K562 (cell line): ENCODE data around the gene H2AZ2. TPM values are rescaled to one million over a fixed set of nuclear protein-coding genes. Genes with fewer than 3 reads are reported as not detected.

ENCODE experiments used
- HDAC1 ChIP-seq, 2 experiments: fragments of 450-650 bp; IDR thresholded peaks; 2 replicates each; pipeline ENCODE4 v1.6.1; 2016 to 2017; ENCODE audit warnings: inconsistent platforms in 1 of 2, mild to moderate bottlenecking in 1 of 2, moderate library complexity in 1 of 2
- JUND ChIP-seq, 2 experiments: IDR thresholded peaks; 2 replicates in 1 of 2; 3 replicates in 1 of 2; pipeline ENCODE4 v1.6.1; 2011; ENCODE audit warnings: borderline replicate concordance in 2 of 2, low read depth in 2 of 2, low read length in 2 of 2, improper control_type of control experiment in 1 of 2, missing biosample characterization in 1 of 2, missing genetic modification characterization in 1 of 2, missing genetic modification reagents in 1 of 2
- MEIS2 ChIP-seq: fragments of 450-650 bp; IDR thresholded peaks from 2 replicates; pipeline ENCODE4 v1.6.1; 2014; ENCODE audit warnings: mild to moderate bottlenecking; ENCODE audit not compliant: partially characterized antibody
- NFRKB ChIP-seq: fragments of 450-650 bp; IDR thresholded peaks from 2 replicates; pipeline ENCODE4 v1.6.1; 2016; ENCODE audit warnings: low read depth
- POLR2AphosphoS5 ChIP-seq: IDR thresholded peaks from 2 replicates; pipeline ENCODE4 v1.6.1; 2011; ENCODE audit warnings: mild to moderate bottlenecking, low read depth, low read length, moderate library complexity; ENCODE audit not compliant: control insufficient read depth, insufficient read depth
- RBM39 ChIP-seq: fragments of 200-400 bp; formaldehyde crosslinking; optimal IDR thresholded peaks from 2 replicates; pipeline ENCODE3; 2018; ENCODE audit warnings: low read depth, low read length
- TAF9B ChIP-seq: fragments of 450-650 bp; IDR thresholded peaks from 2 replicates; pipeline ENCODE4 v1.6.1; 2018; ENCODE audit warnings: mild to moderate bottlenecking; ENCODE audit not compliant: partially characterized antibody
- TGIF2 ChIP-seq: sonication (generic); formaldehyde crosslinking; IDR thresholded peaks from 2 replicates; pipeline ENCODE4 v1.8.1; 2022; ENCODE audit warnings: mild to moderate bottlenecking, missing genetic modification reagents, moderate library complexity
- THAP12 ChIP-seq: fragments of 250-450 bp; sonication (Bioruptor Pico); IDR thresholded peaks from 2 replicates; pipeline ENCODE4 v1.9.0; 2021; ENCODE audit warnings: mild to moderate bottlenecking, inconsistent platforms
- USF1 ChIP-seq: sonication (generic); formaldehyde crosslinking; IDR thresholded peaks from 2 replicates; pipeline ENCODE4 v1.9.0; 2022; ENCODE audit warnings: mild to moderate bottlenecking, missing genetic modification reagents
- ZBTB12 ChIP-seq: fragments of 250-450 bp; sonication (Bioruptor Pico); IDR thresholded peaks from 2 replicates; pipeline ENCODE4 v1.4.0; 2020
- ZBTB9 ChIP-seq: fragments of 450-650 bp; formaldehyde crosslinking; IDR thresholded peaks from 2 replicates; pipeline ENCODE4 v1.4.0; 2020; ENCODE audit warnings: mild to moderate bottlenecking, moderate library complexity
- ZFP36 ChIP-seq: fragments of 150-350 bp; IDR thresholded peaks from 2 replicates; pipeline ENCODE4 v1.6.1; 2018; ENCODE audit warnings: low read length, low read depth; ENCODE audit not compliant: partially characterized antibody
- ZNF740 ChIP-seq, 3 experiments: fragments of 200-800 bp in 1 of 3; sonication (Bioruptor generic) in 1 of 3; sonication (generic) in 1 of 3; formaldehyde crosslinking in 1 of 3; IDR thresholded peaks; 2 replicates each; pipeline versions ENCODE4 v1.6.1 to v1.8.0; 2016 to 2022; ENCODE audit warnings: mild to moderate bottlenecking in 2 of 3, missing compliant biosample characterization in 2 of 3, missing genetic modification characterization in 2 of 3, missing genetic modification reagents in 1 of 3
- polyA plus RNA-seq, 8 experiments: library from polyadenylated mRNA; depleted of rRNA in 4 of 8; stranded (reverse) in 5 of 8; unstranded in 3 of 8; fragments of >200 nt; fragmentation: Nextera tagmentation in 2 of 8; fragmentation: Illumina TruSeq in 1 of 8; extraction: Ambion mirVana in 2 of 8; extraction: Trizol in 1 of 8; gene quantifications; 2 replicates each; pipeline versions ENCODE4 v1.2.1 to v1.2.3, GENCODE V29; 2011 to 2014; ENCODE audit warnings: inconsistent platforms in 1 of 8, missing spikeins in 1 of 8
- total RNA-seq, 7 experiments: library from RNA; depleted of rRNA in 6 of 7; stranded (reverse); fragments of >200 nt in 6 of 7; fragmentation: Illumina TruSeq in 2 of 7; extraction: Trizol in 2 of 7; gene quantifications; 2 replicates each; pipeline versions ENCODE4 v1.2.1 to v1.2.3, GENCODE V29; 2011 to 2021; ENCODE audit warnings: low replicate concordance in 1 of 7

The H2AZ2 gene
- total and polyA plus RNA-seq, 9 of the 15 experiments (the other 6 are each of a cell fraction or from before 2014, with no cell fraction given), result 105 to 382 (median 286) TPM

GRCh38 chr7:44885394-44886317, 37.8 kb upstream of the H2AZ2 start, which contains the start of gene PURB (continued):
- TF ChIP-seq JUND (IDR thresholded peaks at IDR 0.05; ENCODE audit: borderline replicate concordance, low read depth, low read length), result peak; percentile 92
- TF ChIP-seq JUND (tag; IDR thresholded peaks at IDR 0.05; ENCODE audit: borderline replicate concordance, low read depth, low read length), result peak; percentile 85; the same call in 1 of the 3 replicates
- peak; percentile 97 for TF ChIP-seq ZBTB12 (CRISPR knock-in tag)
- peak; percentile 92 for TF ChIP-seq NFRKB
- peak; percentile 64 for TF ChIP-seq MEIS2
- TF ChIP-seq ZFP36, result peak; percentile 45
- TF ChIP-seq RBM39, result no peak
- TF ChIP-seq POLR2AphosphoS5, result peak; percentile 91
- TF ChIP-seq USF1, result peak; percentile 50
- TF ChIP-seq THAP12, result peak; percentile 82
- peak in 1 of 2 experiments; percentile 50; a peak in 1 of 4 replicates for TF ChIP-seq HDAC1 (IDR thresholded peaks at IDR 0.05)
- TF ChIP-seq TAF9B, result peak; percentile 90
- TF ChIP-seq TGIF2 (CRISPR knock-in tag), result 0 out of 2 replicates have a peak, but pooled peaks have one; percentile 14
- peak; percentile 96 for TF ChIP-seq ZNF740 (CRISPR knock-in tag; IDR thresholded peaks at IDR 0.05)
- TF ChIP-seq ZNF740 (tag; IDR thresholded peaks at IDR 0.05), result peak in 1 of 2 experiments; percentile 94; a peak in 2 of 4 replicates
- no peak for TF ChIP-seq ZBTB9 (CRISPR knock-in tag)
